Measurements from ENCODE around the gene GEMIN7. TPM values are rescaled to one million over a fixed set of nuclear protein-coding genes. Genes with fewer than 3 reads are reported as not detected.

The GEMIN7 gene
- total and polyA plus RNA-seq, 12 donors: 10.7 to 38.2 (median 14.8) TPM

DNA sequence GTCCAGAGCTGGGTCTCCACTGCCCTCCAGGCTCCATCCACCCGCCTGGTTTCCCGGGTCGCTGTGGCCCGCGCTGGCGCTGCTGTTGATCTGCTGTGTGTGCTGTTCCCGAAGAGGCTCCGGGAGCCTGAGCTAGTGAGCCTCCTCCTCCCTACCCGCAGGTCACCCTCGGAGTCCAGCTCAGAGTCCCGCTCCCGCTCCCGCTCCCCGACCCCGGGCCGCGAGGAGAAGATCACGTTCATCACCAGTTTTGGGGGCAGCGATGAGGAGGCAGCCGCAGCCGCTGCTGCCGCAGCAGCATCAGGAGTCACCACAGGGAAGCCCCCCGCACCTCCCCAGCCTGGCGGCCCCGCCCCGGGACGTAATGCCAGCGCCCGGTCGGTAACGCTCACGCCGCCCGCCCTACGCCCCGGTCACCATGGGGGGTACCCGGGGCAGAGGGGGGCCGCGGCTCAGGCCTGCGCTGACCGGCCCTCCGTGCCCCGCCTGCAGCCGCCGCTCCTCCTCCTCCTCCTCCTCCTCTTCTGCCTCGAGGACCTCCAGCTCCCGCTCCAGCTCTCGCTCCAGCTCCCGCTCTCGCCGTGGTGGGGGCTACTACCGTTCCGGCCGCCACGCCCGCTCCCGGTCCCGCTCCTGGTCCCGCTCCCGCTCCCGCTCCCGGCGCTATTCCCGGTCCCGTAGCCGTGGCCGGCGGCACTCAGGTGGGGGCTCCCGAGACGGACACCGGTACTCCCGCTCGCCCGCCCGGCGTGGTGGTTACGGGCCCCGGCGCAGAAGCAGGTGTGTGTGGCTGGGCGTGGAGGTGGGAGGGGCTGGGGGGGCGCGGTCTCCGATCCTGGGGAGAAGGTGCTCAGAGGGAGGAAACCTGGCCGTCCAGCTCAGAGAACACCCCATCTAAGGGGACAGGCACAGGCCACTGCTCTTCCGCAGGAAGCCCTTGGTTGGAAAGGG lies 14.9 kb upstream of the GEMIN7 start:
- no peaks in the 10 kb centered on the region for H3K27me3 ChIP-seq
- H3K4me3 ChIP-seq: no peak overlapping the region
- intact Hi-C loops (cut with DNase I): no loop called here
- no peaks in the 10 kb centered on the region for H3K4me1 ChIP-seq
- DNase-seq: no peak
- TF ChIP-seq, protein P1, sequence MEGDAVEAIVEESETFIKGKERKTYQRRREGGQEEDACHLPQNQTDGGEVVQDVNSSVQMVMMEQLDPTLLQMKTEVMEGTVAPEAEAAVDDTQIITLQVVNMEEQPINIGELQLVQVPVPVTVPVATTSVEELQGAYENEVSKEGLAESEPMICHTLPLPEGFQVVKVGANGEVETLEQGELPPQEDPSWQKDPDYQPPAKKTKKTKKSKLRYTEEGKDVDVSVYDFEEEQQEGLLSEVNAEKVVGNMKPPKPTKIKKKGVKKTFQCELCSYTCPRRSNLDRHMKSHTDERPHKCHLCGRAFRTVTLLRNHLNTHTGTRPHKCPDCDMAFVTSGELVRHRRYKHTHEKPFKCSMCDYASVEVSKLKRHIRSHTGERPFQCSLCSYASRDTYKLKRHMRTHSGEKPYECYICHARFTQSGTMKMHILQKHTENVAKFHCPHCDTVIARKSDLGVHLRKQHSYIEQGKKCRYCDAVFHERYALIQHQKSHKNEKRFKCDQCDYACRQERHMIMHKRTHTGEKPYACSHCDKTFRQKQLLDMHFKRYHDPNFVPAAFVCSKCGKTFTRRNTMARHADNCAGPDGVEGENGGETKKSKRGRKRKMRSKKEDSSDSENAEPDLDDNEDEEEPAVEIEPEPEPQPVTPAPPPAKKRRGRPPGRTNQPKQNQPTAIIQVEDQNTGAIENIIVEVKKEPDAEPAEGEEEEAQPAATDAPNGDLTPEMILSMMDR (IDR thresholded peaks at IDR 0.05): no peak
- H3K27ac ChIP-seq: no peak overlapping the region
- H3K36me3 ChIP-seq: peaks cover 10 to 100% (median 73%) of the 10 kb centered on the region in 9 donors
- WGBS, 2 donors: 96 to 97% methylated on average over 80 to 85 of the region's 85 CpGs
- H3K9me3 ChIP-seq: no peaks in the 10 kb centered on the region
- ATAC-seq: no peak

DNA sequence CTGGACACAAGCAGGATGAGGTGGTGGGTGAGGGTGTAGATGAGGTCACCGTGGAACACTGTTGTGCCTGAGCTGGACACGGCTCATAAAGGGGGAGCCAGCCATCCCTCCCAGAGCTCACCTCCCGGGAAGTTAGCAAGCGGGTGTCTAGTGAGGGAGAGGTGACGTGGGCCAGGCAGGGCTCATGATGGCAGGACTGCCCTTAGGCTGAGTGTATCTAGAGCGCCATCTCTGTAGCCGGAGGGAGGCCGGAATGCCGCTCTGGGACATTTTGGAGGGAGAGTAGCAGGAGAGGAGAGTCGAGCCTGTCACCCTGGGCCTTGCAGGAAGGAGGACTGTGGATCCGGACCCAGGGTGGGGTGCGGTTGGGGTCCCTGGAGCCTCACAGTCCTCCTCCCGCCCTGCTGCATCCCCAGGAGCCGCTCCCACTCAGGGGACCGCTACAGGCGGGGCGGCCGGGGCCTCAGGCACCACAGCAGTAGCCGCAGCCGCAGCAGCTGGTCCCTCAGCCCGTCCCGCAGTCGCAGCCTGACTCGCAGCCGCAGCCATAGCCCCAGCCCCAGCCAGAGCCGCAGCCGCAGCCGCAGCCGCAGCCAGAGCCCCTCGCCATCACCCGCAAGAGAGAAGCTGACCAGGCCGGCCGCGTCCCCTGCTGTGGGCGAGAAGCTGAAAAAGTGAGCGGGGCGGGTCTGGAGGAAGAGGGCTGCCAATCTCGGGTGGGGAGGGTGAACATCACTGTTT lies 12.0 kb upstream of the GEMIN7 start:
- Histone ChIP-seq H3K9me3 (no peaks in the 10 kb centered on the region), H3K27ac (no peak overlapping the region), H3K36me3 (peaks cover 5 to 100% (median 66%) of the 10 kb centered on the region in 9 donors), H3K4me1 (no peaks in the 10 kb centered on the region), H3K4me3 (no peak overlapping the region), H3K27me3 (no peaks in the 10 kb centered on the region)
- TF ChIP-seq, protein P1 (IDR thresholded peaks at IDR 0.05): no peak
- intact Hi-C loops (cut with DNase I): no loop called here
- ATAC-seq: no peak
- WGBS, 2 donors: 85 to 91% methylated on average over 38 of the region's 38 CpGs
- no peak for DNase-seq

DNA sequence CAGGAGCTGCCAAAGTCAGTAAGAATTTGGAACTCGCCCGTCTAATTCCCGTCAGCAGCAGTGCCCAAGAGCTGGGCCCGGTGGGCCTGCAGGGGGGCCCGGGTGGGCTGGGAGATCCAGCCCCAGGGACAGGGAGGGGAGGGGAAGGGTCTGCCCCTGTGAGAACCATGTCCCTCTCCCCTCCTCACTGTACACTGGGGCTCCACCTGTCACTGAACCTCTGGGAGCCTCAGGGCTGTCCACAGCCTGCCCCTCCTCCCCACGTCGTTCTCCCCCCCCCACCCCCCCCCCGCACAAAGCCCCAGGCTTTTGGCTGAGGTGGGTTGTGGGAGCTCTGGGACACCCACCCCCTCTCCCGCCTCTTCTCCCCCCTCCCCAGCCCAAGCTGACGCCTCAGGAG lies 11.0 kb upstream of the GEMIN7 start:
- TF ChIP-seq, protein P1 (IDR thresholded peaks at IDR 0.05): no peak
- peaks cover 5 to 97% (median 56%) of the 10 kb centered on the region in 9 donors for H3K36me3 ChIP-seq
- 72 to 87% methylated on average over 7 to 10 of the region's 10 CpGs for WGBS, 2 donors

DNA sequence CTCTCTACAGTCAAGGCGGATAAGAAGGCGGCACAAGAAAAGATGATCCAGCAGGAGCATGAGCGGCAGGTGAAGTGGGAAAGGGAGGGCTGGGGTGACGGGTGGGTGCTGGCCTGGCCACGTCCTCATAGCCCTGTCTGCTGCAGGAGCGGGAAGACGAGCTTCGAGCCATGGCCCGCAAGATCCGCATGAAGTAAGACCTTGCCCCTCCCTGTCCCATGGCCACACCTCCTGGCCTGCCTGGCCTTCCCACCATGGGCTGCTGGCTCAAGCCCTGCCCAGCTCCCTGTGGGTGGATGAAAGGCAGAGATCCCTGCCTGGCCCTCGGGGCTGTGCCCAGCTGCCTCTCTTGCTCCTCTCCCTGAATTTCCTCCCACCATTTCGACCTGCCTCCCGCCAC lies 10.0 kb upstream of the GEMIN7 start:
- H3K27ac ChIP-seq: no peak overlapping the region
- H3K9me3 ChIP-seq: no peaks in the 10 kb centered on the region
- no peak overlapping the region for H3K4me3 ChIP-seq
- ATAC-seq: peak in 5 of 8 donors; percentile 18 to 36 (median 29)
- H3K36me3 ChIP-seq: peaks cover 0 to 87% (median 46%) of the 10 kb centered on the region in 9 donors
- TF ChIP-seq, protein P1 (IDR thresholded peaks at IDR 0.05): no peak
- no peaks in the 10 kb centered on the region for H3K4me1 ChIP-seq
- DNase-seq: no peak
- 72 to 76% methylated on average over 13 of the region's 13 CpGs for WGBS, 2 donors
- H3K27me3 ChIP-seq: no peaks in the 10 kb centered on the region
- intact Hi-C loops (cut with DNase I): no loop called here

More for the DNA sequence above, 11.0 kb upstream of the GEMIN7 start:
- Histone ChIP-seq H3K9me3 (no peaks in the 10 kb centered on the region), H3K4me3 (no peak overlapping the region), H3K27ac (no peak overlapping the region), H3K4me1 (no peaks in the 10 kb centered on the region), H3K27me3 (no peaks in the 10 kb centered on the region)
- DNase-seq: no peak
- intact Hi-C loops (cut with DNase I): no loop called here
- ATAC-seq: no peak

Data from heart right ventricle (tissue), 16 donors.